ENCODE measurements around the gene KRT222. TPM values are rescaled to one million over a fixed set of nuclear protein-coding genes. Genes with fewer than 3 reads are reported as not detected.

KRT222 gene
- total and polyA plus RNA-seq, 2 of the 13 experiments (the other 11 are each of a cell fraction or from before 2014, with no cell fraction given): not detected

DNA sequence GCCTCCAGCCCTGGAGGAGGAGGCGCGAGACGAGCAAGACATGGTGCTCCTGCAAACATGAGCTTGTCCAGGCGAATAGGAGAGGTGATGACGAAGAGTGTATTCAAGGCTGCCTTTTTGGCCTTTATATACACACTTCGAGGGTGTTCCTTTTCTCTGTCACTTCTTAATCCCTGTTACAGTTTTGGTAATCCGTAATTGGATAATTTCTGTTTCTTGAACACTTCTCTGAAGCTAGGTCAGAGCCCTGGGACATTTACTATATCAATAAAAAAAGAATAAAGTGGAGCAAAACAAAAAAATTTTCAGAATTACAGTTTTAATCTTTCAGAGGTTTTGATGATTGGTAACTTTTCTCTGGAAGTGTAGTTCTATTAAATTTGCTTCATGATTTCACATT lies 38.7 kb upstream of the KRT222 start, which contains the start of gene KRT24:
Gene KRT24 (minus strand): TSS at position 101 of the 400 bp plus-strand sequence. CDS start 59 bp downstream, at position 42.
- Histone ChIP-seq H4K20me1 (ENCODE audit: insufficient read depth, low read length) (no peaks in the 10 kb centered on the region), H3K4me2 (ENCODE audit: low read depth, low read length) (no peak within 1 kb of the TSS), H3K4me1 (ENCODE audit: insufficient read depth, low read length) (peaks cover 11% of the 10 kb centered on the region), H3K9me3 (ENCODE audit: low read length) (no peaks in the 10 kb centered on the region), H3K4me3 (replicated peaks in 1 of 3; ENCODE audit: insufficient read depth in 1 of 3, low read depth in 2 of 3, low read length in 3 of 3) (no peak within 1 kb of the TSS), H3K36me3 (replicated peaks in 1 of 2; ENCODE audit: control insufficient read depth in 1 of 2, insufficient read depth in 2 of 2, low read length in 2 of 2) (no peaks in the 10 kb centered on the region), H3K79me2 (ENCODE audit: insufficient read depth, low read length) (no peaks in the 10 kb centered on the region), H2AFZ (ENCODE audit: low read length) (no peak within 1 kb of the TSS), H3K27me3 (ENCODE audit: control insufficient read depth in 1 of 2, insufficient read depth in 2 of 2, low read length in 2 of 2) (peaks cover 2 to 26% of the 10 kb centered on the region in 2 experiments; a peak in 3 of 5 replicates), H3K27ac (ENCODE audit: extremely low read length, insufficient read depth, low read length) (no peak within 1 kb of the TSS), H3K9ac (ENCODE audit: insufficient read depth, low read depth, low read length) (no peak within 1 kb of the TSS)
- TF ChIP-seq NFE2L2 (IDR thresholded peaks at IDR 0.05; ENCODE audit: low read length) (no peak), ZNF232 (CRISPR knock-in tag; IDR thresholded peaks at IDR 0.05; ENCODE audit: borderline replicate concordance) (no peak), ZBTB42 (CRISPR knock-in tag; IDR thresholded peaks at IDR 0.05) (no peak), ZNF333 (CRISPR knock-in tag; IDR thresholded peaks at IDR 0.05; ENCODE audit: borderline replicate concordance) (no peak), MXI1 (IDR thresholded peaks at IDR 0.05; ENCODE audit: borderline replicate concordance, low read depth, low read length) (no peak), SETDB1 (CRISPR knock-in tag; IDR thresholded peaks at IDR 0.05; ENCODE audit: borderline replicate concordance) (no peak), ZNF605 (CRISPR knock-in tag; IDR thresholded peaks at IDR 0.05) (no peak)
- TF ChIP-seq, protein P1, sequence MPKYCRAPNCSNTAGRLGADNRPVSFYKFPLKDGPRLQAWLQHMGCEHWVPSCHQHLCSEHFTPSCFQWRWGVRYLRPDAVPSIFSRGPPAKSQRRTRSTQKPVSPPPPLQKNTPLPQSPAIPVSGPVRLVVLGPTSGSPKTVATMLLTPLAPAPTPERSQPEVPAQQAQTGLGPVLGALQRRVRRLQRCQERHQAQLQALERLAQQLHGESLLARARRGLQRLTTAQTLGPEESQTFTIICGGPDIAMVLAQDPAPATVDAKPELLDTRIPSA (CRISPR knock-in tag; IDR thresholded peaks at IDR 0.05; ENCODE audit: borderline replicate concordance): no peak
- TF ChIP-seq, protein P2, sequence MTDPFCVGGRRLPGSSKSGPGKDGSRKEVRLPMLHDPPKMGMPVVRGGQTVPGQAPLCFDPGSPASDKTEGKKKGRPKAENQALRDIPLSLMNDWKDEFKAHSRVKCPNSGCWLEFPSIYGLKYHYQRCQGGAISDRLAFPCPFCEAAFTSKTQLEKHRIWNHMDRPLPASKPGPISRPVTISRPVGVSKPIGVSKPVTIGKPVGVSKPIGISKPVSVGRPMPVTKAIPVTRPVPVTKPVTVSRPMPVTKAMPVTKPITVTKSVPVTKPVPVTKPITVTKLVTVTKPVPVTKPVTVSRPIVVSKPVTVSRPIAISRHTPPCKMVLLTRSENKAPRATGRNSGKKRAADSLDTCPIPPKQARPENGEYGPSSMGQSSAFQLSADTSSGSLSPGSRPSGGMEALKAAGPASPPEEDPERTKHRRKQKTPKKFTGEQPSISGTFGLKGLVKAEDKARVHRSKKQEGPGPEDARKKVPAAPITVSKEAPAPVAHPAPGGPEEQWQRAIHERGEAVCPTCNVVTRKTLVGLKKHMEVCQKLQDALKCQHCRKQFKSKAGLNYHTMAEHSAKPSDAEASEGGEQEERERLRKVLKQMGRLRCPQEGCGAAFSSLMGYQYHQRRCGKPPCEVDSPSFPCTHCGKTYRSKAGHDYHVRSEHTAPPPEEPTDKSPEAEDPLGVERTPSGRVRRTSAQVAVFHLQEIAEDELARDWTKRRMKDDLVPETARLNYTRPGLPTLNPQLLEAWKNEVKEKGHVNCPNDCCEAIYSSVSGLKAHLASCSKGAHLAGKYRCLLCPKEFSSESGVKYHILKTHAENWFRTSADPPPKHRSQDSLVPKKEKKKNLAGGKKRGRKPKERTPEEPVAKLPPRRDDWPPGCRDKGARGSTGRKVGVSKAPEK (CRISPR knock-in tag; IDR thresholded peaks at IDR 0.05; ENCODE audit: borderline replicate concordance): no peak
- TF ChIP-seq, protein P3, sequence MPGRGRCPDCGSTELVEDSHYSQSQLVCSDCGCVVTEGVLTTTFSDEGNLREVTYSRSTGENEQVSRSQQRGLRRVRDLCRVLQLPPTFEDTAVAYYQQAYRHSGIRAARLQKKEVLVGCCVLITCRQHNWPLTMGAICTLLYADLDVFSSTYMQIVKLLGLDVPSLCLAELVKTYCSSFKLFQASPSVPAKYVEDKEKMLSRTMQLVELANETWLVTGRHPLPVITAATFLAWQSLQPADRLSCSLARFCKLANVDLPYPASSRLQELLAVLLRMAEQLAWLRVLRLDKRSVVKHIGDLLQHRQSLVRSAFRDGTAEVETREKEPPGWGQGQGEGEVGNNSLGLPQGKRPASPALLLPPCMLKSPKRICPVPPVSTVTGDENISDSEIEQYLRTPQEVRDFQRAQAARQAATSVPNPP (CRISPR knock-in tag; IDR thresholded peaks at IDR 0.05): no peak
- TF ChIP-seq, protein P4, sequence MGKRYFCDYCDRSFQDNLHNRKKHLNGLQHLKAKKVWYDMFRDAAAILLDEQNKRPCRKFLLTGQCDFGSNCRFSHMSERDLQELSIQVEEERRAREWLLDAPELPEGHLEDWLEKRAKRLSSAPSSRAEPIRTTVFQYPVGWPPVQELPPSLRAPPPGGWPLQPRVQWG (CRISPR knock-in tag; IDR thresholded peaks at IDR 0.05; ENCODE audit: borderline replicate concordance, low read depth): no peak
- TF ChIP-seq, protein P5, sequence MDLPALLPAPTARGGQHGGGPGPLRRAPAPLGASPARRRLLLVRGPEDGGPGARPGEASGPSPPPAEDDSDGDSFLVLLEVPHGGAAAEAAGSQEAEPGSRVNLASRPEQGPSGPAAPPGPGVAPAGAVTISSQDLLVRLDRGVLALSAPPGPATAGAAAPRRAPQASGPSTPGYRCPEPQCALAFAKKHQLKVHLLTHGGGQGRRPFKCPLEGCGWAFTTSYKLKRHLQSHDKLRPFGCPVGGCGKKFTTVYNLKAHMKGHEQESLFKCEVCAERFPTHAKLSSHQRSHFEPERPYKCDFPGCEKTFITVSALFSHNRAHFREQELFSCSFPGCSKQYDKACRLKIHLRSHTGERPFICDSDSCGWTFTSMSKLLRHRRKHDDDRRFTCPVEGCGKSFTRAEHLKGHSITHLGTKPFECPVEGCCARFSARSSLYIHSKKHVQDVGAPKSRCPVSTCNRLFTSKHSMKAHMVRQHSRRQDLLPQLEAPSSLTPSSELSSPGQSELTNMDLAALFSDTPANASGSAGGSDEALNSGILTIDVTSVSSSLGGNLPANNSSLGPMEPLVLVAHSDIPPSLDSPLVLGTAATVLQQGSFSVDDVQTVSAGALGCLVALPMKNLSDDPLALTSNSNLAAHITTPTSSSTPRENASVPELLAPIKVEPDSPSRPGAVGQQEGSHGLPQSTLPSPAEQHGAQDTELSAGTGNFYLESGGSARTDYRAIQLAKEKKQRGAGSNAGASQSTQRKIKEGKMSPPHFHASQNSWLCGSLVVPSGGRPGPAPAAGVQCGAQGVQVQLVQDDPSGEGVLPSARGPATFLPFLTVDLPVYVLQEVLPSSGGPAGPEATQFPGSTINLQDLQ (CRISPR knock-in tag; IDR thresholded peaks at IDR 0.05): no peak
- BruUV-seq (replicated peaks): no TSS peak
- in situ Hi-C loops (cut with HindIII; ENCODE audit: extremely low pct_ligation_motif_present, low pct_unique_long_range_greater_than_20kb) (no loop called here), intact Hi-C loops (cut with micrococcal nuclease; ENCODE audit: unreplicated experiment) (no loop called here)
- WGBS (ENCODE audit: low lambda C conversion rate): 21% methylated on average over 7 of the region's 7 CpGs
- POLR2A ChIA-PET: no interaction called here
- FAIRE-seq (no peak), ATAC-seq (no peak), DNase-seq (ENCODE audit: low spot score) (no peak)
- CTCF ChIA-PET (ENCODE audit: low intra/inter-chr PET ratio, low total read pairs): no interaction called here

All from HepG2 (cell line).